Epithelial cell of esophagus (primary cell): Measurements from ENCODE around the gene DYSF.

ENCODE experiments used
- DNase-seq: peaks from one replicate; pipeline ENCODE4 v3.0.0; 2010; ENCODE audit warnings: low read depth
- H3K4me3 ChIP-seq: 2 replicates; pipeline ENCODE4 v1.5.1; 2011; ENCODE audit warnings: mild to moderate bottlenecking, low read length, control low read depth
- TF ChIP-seq, protein P1 (sequence below): IDR thresholded peaks from 2 replicates; pipeline ENCODE4 v1.5.1; 2011; ENCODE audit warnings: low read depth, mild to moderate bottlenecking, low read length, control low read depth, inconsistent platforms; ENCODE audit not compliant: insufficient read depth; ENCODE audit errors: missing control alignments

DYSF gene

DNA sequence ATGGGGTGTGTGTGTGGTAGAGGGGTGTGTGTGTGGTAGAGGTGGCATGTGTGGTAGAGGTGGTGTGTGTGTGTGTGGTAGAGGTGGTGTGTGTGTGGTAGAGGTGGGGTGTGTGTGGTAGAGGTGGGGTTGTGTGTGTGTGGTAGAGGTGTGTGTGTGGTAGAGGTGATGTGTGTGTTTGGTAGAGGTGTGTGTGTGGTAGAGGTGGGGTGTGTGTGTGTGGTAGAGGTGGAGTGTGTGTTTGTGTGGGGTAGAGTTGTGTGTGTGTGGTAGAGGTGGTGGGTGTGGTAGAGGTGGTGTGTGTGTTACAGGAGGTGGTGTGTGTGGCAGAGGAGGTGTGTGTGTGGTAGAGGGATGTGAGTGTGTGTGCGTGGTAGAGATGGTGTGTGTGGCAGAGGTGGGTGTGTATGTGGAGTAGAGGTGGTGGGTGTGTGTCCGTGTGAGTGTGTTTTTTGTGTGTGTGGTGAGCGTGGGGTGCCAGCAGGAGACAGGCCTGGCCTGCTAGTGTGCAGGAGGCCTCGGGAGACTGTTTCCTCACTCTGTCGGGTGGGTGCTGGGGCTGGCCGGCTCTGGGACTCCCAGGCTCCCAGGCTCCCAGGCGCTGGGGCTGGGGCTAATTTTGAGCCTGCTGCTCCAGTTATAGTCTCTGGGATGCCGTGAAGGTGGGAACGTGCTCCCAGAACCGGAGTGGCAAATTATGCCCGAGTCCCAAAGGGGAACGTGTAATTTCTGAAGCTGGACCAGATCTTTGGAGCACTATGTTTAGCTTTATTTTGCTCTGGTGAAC is 165.2 kb downstream of the DYSF start:
- no peak overlapping the region for H3K4me3 ChIP-seq
- TF ChIP-seq, protein P1, sequence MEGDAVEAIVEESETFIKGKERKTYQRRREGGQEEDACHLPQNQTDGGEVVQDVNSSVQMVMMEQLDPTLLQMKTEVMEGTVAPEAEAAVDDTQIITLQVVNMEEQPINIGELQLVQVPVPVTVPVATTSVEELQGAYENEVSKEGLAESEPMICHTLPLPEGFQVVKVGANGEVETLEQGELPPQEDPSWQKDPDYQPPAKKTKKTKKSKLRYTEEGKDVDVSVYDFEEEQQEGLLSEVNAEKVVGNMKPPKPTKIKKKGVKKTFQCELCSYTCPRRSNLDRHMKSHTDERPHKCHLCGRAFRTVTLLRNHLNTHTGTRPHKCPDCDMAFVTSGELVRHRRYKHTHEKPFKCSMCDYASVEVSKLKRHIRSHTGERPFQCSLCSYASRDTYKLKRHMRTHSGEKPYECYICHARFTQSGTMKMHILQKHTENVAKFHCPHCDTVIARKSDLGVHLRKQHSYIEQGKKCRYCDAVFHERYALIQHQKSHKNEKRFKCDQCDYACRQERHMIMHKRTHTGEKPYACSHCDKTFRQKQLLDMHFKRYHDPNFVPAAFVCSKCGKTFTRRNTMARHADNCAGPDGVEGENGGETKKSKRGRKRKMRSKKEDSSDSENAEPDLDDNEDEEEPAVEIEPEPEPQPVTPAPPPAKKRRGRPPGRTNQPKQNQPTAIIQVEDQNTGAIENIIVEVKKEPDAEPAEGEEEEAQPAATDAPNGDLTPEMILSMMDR: no peak
- DNase-seq: no peak

DNA sequence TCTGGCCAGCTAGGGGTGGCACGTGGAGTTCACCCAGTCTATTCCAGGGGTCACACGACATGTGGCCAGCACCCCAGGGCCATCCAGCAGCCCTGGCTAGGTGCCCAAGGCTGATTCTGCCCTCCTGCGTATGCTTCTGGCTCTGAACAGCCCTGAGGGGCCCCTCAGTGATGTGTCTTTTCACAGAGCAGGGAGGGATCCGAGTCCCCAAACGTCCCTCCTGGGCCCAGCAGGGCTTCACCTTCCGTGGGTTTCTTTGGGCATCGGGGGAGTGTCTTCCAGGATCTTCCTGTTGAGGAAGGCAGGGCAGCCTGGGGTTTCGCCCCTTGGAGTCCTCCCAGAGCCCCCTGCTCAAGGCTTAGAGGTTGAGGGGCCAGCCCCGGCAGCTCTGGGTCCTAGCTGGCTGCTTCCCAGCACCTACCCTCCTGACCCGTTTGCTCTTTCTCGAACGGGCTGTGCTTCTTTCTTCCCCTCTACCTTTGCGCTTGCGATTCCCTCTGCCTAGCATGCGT is 165.9 kb downstream of the DYSF start:
- no peak overlapping the region for H3K4me3 ChIP-seq
- TF ChIP-seq, protein P1: no peak
- no peak for DNase-seq

DNA sequence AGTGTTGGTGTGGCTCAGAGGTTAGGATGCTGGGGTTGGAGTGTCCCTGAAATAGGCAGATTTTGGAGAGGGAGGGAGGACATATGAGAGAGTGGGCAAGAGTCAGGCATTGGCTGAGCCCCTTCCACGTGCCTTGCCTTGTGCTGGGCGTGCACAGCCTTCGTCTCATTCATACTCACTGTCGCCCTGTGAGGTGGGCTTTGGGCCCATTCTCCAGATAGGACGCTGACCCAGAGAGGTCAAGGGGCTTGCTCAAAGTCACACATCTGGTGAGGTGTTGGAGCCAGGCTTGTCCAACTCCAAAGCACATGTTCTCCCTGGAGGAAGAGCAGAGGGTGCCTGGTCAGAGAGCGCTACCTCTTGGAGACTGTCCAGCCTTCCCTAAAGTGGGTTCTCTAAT is 166.8 kb downstream of the DYSF start:
- no peak for DNase-seq
- H3K4me3 ChIP-seq: no peak overlapping the region

DNA sequence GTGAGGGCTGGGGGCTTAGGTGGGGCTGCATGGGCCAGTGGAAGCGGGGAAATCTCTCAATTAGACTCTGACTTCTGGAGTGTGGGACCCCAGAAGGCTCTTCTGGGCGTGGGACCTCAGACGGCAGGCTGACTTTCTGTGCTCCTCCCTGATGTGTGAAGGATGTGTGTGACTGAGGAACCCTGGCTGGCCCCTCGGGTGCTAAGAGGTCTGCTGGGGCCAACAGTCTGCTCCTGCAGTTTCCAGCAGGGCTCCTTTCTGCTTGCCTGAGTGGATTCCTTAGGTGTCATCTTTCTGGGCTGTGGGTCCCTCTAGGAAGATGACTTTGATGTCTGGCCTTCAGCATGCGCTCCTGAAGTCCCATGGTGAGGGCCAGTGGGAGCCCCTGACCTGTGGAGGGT is 167.5 kb downstream of the DYSF start:
- TF ChIP-seq, protein P1: no peak
- H3K4me3 ChIP-seq: no peak overlapping the region
- DNase-seq: no peak

More for the DNA sequence above, 166.8 kb downstream of the DYSF start:
- TF ChIP-seq, protein P1: no peak

DNA sequence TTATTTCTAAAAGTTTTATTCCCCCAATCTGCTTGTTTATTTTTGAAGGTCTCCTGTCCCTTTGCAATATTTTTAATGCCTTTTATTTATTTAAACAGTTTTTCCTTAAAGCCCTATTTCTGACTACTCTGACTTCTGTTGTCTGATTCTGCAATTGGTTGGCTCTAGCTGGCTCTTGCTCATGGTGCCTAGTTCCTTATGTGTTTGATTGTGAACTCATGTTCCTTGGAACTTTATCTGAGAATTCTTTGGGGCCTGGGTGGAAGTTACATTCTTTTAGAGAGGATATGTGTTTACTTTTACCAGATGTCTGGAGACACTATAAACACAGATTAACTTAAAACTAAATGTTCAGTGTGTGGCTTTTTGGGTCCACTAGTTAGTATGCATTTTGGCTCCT is 175.9 kb downstream of the DYSF start:
- DNase-seq: no peak
- TF ChIP-seq, protein P1: no peak
- no peak overlapping the region for H3K4me3 ChIP-seq

DNA sequence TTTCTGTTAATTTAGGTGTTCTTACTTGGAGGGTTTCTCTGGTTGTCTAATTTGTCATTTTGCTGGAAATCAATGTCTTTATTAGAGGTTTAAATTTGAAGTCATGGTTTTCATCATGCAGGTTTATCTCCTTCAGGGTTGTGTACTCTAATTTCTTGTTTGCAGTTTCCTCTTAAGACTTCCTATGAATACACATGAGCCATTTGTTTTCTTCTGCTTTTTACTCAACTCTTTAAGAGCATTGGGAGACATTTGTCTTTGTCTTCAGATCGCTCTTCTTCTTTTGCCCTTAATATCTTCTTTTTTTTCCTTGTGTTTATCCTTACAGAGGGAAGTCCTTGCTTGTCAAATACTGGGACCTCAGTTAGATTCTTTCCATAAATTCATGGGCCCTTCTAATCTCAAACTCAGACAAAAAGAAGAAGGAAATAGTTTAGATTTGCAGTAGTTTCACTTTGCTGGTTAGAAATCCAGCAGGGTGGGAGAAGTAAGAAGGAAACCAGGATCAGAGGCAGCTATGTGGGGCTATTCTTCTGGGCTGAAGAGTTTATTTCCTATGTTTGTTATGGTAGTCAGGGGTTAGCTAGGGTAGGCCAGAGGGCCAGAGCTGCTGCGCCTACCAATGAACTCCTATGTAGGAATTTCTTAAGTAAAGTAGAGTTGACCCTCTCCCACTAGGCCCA is 176.6 kb downstream of the DYSF start:
- DNase-seq: no peak
- no peak overlapping the region for H3K4me3 ChIP-seq
- TF ChIP-seq, protein P1: no peak
